WTC11 (cell line): ENCODE results near the gene SMYD1. TPM values are rescaled to one million over a fixed set of nuclear protein-coding genes. Genes with fewer than 3 reads are reported as not detected.

ENCODE experiments used
- ATAC-seq: fragments of 200-7000 bp; cut with Tn5 transposase; 2 replicates; pipeline ENCODE4 v1.10.0; 2021; ENCODE audit warnings: mild to moderate bottlenecking, moderate library complexity
- CTCF ChIA-PET: fragments of 300-600 bp; sonication (Branson Sonifier 250); formaldehyde crosslinking; loops from one replicate; lab custom pipeline; 2021; ENCODE audit warnings: antibody characterized with exemption; lab: Charles Lee
- POLR2A ChIA-PET: fragments of 350-600 bp; sonication (Branson Sonifier 250); formaldehyde crosslinking; loops from one replicate; lab custom pipeline; 2021; ENCODE audit warnings: antibody characterized with exemption; lab: Charles Lee
- DNase-seq: peaks from one replicate; pipeline ENCODE4 v3.0.0; 2021; ENCODE audit warnings: low spot score
- H3K27ac Mint-ChIP-seq: 2 replicates; pipeline ENCODE4 v1.8.0; 2021; ENCODE audit warnings: mixed read lengths
- H3K27me3 Mint-ChIP-seq: 2 replicates; pipeline ENCODE4 v1.8.0; 2021; ENCODE audit warnings: low read depth, mild to moderate bottlenecking, moderate library complexity, mixed read lengths
- H3K36me3 Mint-ChIP-seq: 2 replicates; pipeline ENCODE4 v1.8.0; 2021; ENCODE audit warnings: mixed read lengths
- H3K4me1 Mint-ChIP-seq: 2 replicates; pipeline ENCODE4 v1.8.0; 2022; ENCODE audit warnings: mixed read lengths
- H3K4me3 Mint-ChIP-seq: 2 replicates; pipeline ENCODE4 v1.8.0; 2021; ENCODE audit warnings: mild to moderate bottlenecking, moderate library complexity, mixed read lengths
- H3K9me3 Mint-ChIP-seq: 2 replicates; pipeline ENCODE4 v1.8.0; 2021; ENCODE audit warnings: mixed read lengths
- AFF4 ChIP-seq: sonication (generic); formaldehyde crosslinking; IDR thresholded peaks from 2 replicates; pipeline ENCODE4 v1.8.1; 2023; ENCODE audit warnings: mild to moderate bottlenecking, missing genetic modification reagents, borderline replicate concordance
- E2F5 ChIP-seq: sonication (generic); formaldehyde crosslinking; IDR thresholded peaks from 2 replicates; pipeline ENCODE4 v1.8.1; 2022; ENCODE audit warnings: mild to moderate bottlenecking, moderate library complexity, missing genetic modification reagents
- EMX1 ChIP-seq: fragments of 250-450 bp; sonication (Bioruptor Pico); IDR thresholded peaks from 2 replicates; pipeline ENCODE4 v1.8.0; 2021; ENCODE audit warnings: mild to moderate bottlenecking
- ESRRA ChIP-seq: sonication (generic); formaldehyde crosslinking; IDR thresholded peaks from 2 replicates; pipeline ENCODE4 v1.8.1; 2022; ENCODE audit warnings: mild to moderate bottlenecking, missing genetic modification reagents, borderline replicate concordance
- MYBL2 ChIP-seq: sonication (generic); formaldehyde crosslinking; IDR thresholded peaks from 2 replicates; pipeline ENCODE4 v1.8.1; 2023; ENCODE audit warnings: mild to moderate bottlenecking, moderate library complexity, missing genetic modification reagents
- NFE2L1 ChIP-seq: sonication (generic); formaldehyde crosslinking; IDR thresholded peaks from 2 replicates; pipeline ENCODE4 v1.8.1; 2023; ENCODE audit warnings: missing genetic modification reagents
- NR3C1 ChIP-seq: sonication (generic); formaldehyde crosslinking; conservative IDR thresholded peaks from 2 replicates; pipeline ENCODE4 v1.8.1; 2023; ENCODE audit warnings: low read depth, mild to moderate bottlenecking, missing genetic modification reagents
- PRRX2 ChIP-seq: fragments of 250-450 bp; sonication (Bioruptor Pico); IDR thresholded peaks from 2 replicates; pipeline ENCODE4 v1.8.0; 2021; ENCODE audit warnings: mild to moderate bottlenecking
- SOX15 ChIP-seq: fragments of 250-450 bp; sonication (Bioruptor Pico); IDR thresholded peaks from 2 replicates; pipeline ENCODE4 v1.9.0; 2021; ENCODE audit warnings: mild to moderate bottlenecking
- STAT6 ChIP-seq: sonication (generic); formaldehyde crosslinking; conservative IDR thresholded peaks from 2 replicates; pipeline ENCODE4 v1.8.1; 2023; ENCODE audit warnings: mild to moderate bottlenecking, low read depth, missing genetic modification reagents, moderate library complexity
- ZNF263 ChIP-seq: sonication (generic); formaldehyde crosslinking; IDR thresholded peaks from 2 replicates; pipeline ENCODE4 v1.8.1; 2022; ENCODE audit warnings: low read depth, mild to moderate bottlenecking, moderate library complexity, missing genetic modification reagents
- ZNF317 ChIP-seq: sonication (generic); formaldehyde crosslinking; IDR thresholded peaks from 2 replicates; pipeline ENCODE4 v1.8.1; 2023; ENCODE audit warnings: low read depth, mild to moderate bottlenecking, moderate library complexity, missing genetic modification reagents, borderline replicate concordance
- ZNF416 ChIP-seq: fragments of 250-450 bp; sonication (Bioruptor Pico); IDR thresholded peaks from 2 replicates; pipeline ENCODE4 v1.9.0; 2021; ENCODE audit warnings: mild to moderate bottlenecking, inconsistent platforms
- ZNF423 ChIP-seq: fragments of 250-450 bp; sonication (Bioruptor Pico); IDR thresholded peaks from 2 replicates; pipeline ENCODE4 v2.1.2; 2022; ENCODE audit warnings: mild to moderate bottlenecking, moderate library complexity
- ZNF671 ChIP-seq: fragments of 250-450 bp; sonication (Bioruptor Pico); IDR thresholded peaks from 2 replicates; pipeline ENCODE4 v1.8.0; 2021; ENCODE audit warnings: mild to moderate bottlenecking
- total RNA-seq: library from RNA; stranded (reverse); gene quantifications from 3 replicates; pipeline ENCODE4 v1.2.3, GENCODE V29; 2021
- TF ChIP-seq, protein P1 (sequence below): sonication (generic); formaldehyde crosslinking; IDR thresholded peaks from 2 replicates; pipeline ENCODE4 v1.8.0; 2022; ENCODE audit warnings: missing genetic modification reagents
- TF ChIP-seq, protein P2 (sequence below): fragments of 250-450 bp; sonication (Bioruptor Pico); IDR thresholded peaks from 2 replicates; pipeline ENCODE4 v1.8.0; 2021; ENCODE audit warnings: mild to moderate bottlenecking
- TF ChIP-seq, protein P3 (sequence below): sonication (generic); formaldehyde crosslinking; IDR thresholded peaks from 2 replicates; pipeline ENCODE4 v1.8.0; 2022; ENCODE audit warnings: mild to moderate bottlenecking, missing genetic modification reagents
- TF ChIP-seq, protein P4 (sequence below): sonication (generic); formaldehyde crosslinking; IDR thresholded peaks from 2 replicates; pipeline ENCODE4 v1.8.1; 2022; ENCODE audit warnings: missing genetic modification reagents, borderline replicate concordance
- TF ChIP-seq, protein P5 (sequence below): sonication (generic); formaldehyde crosslinking; IDR thresholded peaks from 2 replicates; pipeline ENCODE4 v1.8.1; 2023; ENCODE audit warnings: mild to moderate bottlenecking, missing genetic modification reagents, moderate library complexity

The SMYD1 gene
- total RNA-seq, 1 experiment from 2014 or later = not detected

GRCh38 chr2:88123975-88124917, 56.6 kb downstream of the SMYD1 start:
- Mint-ChIP-seq H3K9me3 (no peaks in the 10 kb centered on the region), H3K4me1 (peaks cover 2% of the 10 kb centered on the region; the same call in 1 of the 2 replicates), H3K27me3 (no peaks in the 10 kb centered on the region; the same call in 1 of the 2 replicates), H3K27ac (no peak overlapping the region), H3K36me3 (no peaks in the 10 kb centered on the region), H3K4me3 (no peak overlapping the region)
- ChIA-PET CTCF (interaction anchor here (0.9 to 1.9 kb wide), 2 partner anchors 64 kb away, joined by 3 to 9 read pairs; no protein-coding TSS in a partner anchor), POLR2A (no interaction called here)
- no peak for DNase-seq
- TF ChIP-seq MYBL2 (CRISPR knock-in tag) (no peak), ZNF671 (CRISPR knock-in tag) (no peak), ZNF263 (CRISPR knock-in tag) (no peak), E2F5 (no peak), EMX1 (no peak), ZNF423 (no peak), NFE2L1 (CRISPR knock-in tag) (no peak), PRRX2 (no peak), ZNF416 (no peak), AFF4 (CRISPR knock-in tag) (no peak), ESRRA (CRISPR knock-in tag) (no peak), STAT6 (CRISPR knock-in tag) (no peak), SOX15 (CRISPR knock-in tag) (no peak), NR3C1 (CRISPR knock-in tag) (no peak), ZNF317 (CRISPR knock-in tag) (no peak)
- TF ChIP-seq, protein P1, sequence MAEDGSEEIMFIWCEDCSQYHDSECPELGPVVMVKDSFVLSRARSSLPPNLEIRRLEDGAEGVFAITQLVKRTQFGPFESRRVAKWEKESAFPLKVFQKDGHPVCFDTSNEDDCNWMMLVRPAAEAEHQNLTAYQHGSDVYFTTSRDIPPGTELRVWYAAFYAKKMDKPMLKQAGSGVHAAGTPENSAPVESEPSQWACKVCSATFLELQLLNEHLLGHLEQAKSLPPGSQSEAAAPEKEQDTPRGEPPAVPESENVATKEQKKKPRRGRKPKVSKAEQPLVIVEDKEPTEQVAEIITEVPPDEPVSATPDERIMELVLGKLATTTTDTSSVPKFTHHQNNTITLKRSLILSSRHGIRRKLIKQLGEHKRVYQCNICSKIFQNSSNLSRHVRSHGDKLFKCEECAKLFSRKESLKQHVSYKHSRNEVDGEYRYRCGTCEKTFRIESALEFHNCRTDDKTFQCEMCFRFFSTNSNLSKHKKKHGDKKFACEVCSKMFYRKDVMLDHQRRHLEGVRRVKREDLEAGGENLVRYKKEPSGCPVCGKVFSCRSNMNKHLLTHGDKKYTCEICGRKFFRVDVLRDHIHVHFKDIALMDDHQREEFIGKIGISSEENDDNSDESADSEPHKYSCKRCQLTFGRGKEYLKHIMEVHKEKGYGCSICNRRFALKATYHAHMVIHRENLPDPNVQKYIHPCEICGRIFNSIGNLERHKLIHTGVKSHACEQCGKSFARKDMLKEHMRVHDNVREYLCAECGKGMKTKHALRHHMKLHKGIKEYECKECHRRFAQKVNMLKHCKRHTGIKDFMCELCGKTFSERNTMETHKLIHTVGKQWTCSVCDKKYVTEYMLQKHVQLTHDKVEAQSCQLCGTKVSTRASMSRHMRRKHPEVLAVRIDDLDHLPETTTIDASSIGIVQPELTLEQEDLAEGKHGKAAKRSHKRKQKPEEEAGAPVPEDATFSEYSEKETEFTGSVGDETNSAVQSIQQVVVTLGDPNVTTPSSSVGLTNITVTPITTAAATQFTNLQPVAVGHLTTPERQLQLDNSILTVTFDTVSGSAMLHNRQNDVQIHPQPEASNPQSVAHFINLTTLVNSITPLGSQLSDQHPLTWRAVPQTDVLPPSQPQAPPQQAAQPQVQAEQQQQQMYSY (CRISPR knock-in tag) = no peak
- TF ChIP-seq, protein P2, sequence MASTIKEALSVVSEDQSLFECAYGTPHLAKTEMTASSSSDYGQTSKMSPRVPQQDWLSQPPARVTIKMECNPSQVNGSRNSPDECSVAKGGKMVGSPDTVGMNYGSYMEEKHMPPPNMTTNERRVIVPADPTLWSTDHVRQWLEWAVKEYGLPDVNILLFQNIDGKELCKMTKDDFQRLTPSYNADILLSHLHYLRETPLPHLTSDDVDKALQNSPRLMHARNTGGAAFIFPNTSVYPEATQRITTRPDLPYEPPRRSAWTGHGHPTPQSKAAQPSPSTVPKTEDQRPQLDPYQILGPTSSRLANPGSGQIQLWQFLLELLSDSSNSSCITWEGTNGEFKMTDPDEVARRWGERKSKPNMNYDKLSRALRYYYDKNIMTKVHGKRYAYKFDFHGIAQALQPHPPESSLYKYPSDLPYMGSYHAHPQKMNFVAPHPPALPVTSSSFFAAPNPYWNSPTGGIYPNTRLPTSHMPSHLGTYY (CRISPR knock-in tag) = no peak
- TF ChIP-seq, protein P3, sequence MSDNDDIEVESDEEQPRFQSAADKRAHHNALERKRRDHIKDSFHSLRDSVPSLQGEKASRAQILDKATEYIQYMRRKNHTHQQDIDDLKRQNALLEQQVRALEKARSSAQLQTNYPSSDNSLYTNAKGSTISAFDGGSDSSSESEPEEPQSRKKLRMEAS (CRISPR knock-in tag) = no peak
- TF ChIP-seq, protein P4, sequence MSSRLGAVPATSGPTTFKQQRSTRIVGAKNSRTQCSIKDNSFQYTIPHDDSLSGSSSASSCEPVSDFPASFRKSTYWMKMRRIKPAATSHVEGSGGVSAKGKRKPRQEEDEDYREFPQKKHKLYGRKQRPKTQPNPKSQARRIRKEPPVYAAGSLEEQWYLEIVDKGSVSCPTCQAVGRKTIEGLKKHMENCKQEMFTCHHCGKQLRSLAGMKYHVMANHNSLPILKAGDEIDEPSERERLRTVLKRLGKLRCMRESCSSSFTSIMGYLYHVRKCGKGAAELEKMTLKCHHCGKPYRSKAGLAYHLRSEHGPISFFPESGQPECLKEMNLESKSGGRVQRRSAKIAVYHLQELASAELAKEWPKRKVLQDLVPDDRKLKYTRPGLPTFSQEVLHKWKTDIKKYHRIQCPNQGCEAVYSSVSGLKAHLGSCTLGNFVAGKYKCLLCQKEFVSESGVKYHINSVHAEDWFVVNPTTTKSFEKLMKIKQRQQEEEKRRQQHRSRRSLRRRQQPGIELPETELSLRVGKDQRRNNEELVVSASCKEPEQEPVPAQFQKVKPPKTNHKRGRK (CRISPR knock-in tag) = no peak
- TF ChIP-seq, protein P5, sequence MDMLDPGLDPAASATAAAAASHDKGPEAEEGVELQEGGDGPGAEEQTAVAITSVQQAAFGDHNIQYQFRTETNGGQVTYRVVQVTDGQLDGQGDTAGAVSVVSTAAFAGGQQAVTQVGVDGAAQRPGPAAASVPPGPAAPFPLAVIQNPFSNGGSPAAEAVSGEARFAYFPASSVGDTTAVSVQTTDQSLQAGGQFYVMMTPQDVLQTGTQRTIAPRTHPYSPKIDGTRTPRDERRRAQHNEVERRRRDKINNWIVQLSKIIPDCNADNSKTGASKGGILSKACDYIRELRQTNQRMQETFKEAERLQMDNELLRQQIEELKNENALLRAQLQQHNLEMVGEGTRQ = no peak
- ATAC-seq = no peak
